ENCODE results near the gene ARMC7.
"Not testable (repeated sequence)": the region's sequence is repeated elsewhere in the genome, so short reads cannot be mapped to it uniquely, and the experiment has no call there.

ARMC7 gene

GRCh38 chr17:75102385-75102821, 7.4 kb upstream of the ARMC7 start:
- DNase-seq (ENCODE audit: low read depth, low spot score), result no peak

DNA sequence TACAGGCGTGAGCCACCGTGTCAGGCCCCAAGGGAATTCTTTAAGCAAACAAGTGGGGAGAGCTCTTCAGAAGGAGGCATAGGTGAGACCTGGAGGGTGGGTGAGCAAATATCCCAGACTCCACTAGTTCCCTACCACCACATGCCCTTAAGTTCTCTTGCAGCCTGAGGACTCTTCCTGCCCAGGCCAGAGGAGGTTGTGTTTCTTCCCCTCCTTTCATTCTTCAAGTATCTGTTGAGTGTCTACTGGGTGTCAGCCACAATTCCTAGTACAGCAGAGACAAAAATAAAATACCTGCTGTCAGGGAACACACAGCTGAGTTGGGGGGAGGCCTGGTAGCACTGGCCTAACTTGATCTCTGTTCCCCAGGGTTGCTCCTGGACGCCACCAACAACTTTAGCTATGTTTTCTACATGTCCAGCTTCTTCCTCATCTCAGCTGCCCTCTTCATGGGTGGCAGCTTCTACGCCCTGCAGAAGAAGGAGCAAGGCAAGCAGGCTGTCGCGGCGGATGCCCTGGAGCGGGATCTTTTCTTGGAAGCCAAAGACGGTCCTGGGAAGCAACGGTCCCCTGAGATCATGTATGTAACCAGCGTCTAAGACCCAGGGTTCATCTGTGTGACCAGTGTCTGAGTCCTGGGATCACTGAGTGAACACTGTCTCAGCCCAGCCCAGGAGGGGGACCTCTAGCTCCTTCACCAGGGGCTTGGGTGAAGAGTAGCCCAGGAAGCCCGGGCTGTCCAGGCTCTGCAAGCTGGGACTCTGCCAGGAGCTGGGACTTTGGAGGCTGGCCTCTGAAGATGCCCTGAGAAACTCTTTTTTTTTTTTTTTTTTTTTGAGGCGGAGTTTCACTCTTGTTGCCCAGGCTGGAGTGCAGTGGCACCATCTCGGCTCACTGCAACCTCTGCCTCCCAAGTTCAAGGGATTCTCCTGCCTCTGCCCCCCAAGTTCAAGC, 5.9 kb upstream of the ARMC7 start:
- no peak for DNase-seq (ENCODE audit: low read depth, low spot score)

DNA sequence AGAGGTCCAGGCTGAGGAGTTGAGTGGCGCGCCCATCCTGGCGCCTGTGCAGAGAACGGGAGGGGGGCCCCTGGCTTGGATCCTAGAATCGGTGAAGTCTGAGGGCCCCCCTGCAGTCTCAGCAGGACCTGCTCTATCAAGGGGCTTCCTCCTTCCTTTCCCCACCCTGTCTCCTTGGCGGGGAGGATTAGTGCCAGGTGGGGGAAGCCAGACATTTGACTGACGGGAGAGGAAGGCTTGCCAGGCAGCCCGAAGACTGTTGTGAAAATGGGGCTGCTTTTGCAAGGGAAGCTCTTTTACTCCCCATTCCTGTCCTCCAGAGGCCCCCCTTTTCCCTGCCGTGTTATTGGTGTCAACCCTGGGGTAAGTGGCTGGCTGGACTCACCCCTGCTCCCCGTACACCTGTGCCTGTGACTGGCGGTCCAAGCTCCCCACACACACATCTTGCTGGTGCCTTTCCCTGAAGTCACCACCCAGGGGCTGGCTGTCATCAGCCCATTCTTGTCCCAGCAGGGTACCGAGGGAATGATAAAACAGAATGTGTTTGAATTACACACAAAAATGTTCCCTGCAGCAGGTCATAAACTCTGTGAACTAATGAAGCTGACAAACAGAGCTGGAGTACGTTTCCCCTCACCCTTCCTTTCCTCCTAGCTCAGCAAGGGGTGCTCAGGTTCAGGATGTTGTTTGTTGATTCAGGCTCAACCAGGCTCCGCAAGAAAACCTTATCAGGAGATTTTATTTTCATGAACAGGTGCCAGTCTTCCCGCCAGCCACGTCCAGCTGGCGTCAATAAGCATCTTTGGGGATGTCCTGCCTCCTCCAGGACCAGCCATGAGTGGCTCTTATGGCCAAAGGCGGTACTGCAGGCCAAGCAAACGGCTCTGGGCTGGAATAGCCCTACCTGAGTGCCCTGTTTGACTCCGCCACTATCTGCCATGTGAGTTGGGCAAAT, 4.4 kb upstream of the ARMC7 start:
- DNase-seq (ENCODE audit: low read depth, low spot score), result no peak

DNA sequence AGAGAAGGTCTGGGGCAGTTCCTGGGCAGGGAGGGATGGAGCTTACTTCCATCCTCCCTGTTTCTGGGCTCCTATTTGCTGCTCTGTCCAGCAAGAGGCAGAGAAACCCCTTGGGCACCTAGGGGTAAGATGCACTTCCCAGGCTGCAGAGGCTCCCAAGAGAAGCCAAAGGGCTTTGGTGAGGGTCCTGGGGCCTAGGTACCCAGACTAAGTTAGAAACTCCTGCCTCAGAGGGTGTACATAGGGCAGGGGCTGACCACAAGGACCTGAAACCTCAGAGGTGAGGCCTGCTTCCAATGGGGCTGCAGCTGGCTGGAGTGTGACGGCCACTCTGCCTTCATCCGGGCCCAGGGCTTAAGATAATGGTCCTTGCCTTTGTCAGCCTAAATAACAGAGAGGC, 1.6 kb upstream of the ARMC7 start:
- no peak for DNase-seq (ENCODE audit: low read depth, low spot score)

DNA sequence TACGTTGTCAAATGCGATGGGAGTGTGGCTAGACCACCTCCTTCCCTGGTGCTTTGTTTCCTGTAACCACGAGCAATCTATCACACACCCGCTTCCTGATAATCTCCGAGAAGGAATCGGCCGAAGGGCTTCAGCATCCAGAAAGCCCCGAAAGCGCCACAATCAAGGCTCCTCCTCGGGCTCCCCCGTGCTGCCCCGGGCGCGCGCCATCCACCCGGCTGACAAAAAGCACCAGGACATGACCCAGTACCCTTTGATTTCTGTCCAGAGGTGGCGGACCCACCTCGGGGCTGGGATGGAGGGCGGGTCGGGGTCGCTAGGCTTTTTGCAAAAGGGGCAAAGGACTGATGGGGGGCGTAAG, 743 bp upstream of the ARMC7 start:
- no peak for DNase-seq (ENCODE audit: low read depth, low spot score)

- no peak for DNase-seq (ENCODE audit: low read depth, low spot score)
Measured at GRCh38 chr17:75110234-75110937, 617 bp downstream of the ARMC7 start.

GRCh38 chr17:75111777-75112335, 2.1 kb downstream of the ARMC7 start:
- DNase-seq (ENCODE audit: low read depth, low spot score), result no peak

DNA sequence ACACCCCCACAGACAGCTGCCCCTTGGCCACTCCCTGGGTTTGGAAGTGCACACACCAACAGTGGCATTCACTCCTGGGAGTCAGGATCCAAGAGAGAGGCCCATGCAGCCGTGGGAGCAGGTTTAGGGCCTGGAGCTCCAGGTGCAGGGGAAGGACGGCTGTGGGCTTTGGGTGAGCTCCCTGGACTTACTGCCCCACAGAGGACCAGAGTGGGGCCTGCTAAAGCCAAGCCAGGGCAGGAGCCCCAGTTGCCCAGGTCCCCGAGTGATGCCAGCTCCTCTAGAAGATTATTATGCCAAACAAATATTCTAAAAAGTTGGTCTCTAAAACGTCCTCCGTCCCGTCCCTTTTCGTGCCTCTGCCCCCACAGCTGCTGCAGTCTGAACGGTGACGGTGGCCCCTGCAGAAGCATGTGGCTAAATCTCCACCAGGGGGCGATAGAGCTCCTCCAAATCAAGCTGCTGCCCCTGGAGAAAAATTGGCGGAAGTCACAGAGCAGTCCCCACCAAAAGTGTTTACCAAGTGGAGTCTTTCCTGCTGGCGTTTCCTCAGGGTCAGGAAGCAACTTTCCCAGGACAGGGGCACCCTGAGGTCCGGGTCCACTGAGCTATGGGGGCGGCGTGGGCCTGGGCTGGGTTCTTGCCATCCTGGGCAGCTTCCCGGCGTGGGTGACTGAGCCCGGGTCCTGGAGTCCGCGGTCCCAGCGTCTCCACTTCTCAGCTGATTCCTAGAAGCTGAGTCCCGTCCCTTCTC, 4.2 kb downstream of the ARMC7 start:
- DNase-seq (ENCODE audit: low read depth, low spot score), result peak; percentile 84

- DNase-seq (ENCODE audit: low read depth, low spot score), result no peak
Measured at GRCh38 chr17:75114552-75115314, 5.0 kb downstream of the ARMC7 start.

DNA sequence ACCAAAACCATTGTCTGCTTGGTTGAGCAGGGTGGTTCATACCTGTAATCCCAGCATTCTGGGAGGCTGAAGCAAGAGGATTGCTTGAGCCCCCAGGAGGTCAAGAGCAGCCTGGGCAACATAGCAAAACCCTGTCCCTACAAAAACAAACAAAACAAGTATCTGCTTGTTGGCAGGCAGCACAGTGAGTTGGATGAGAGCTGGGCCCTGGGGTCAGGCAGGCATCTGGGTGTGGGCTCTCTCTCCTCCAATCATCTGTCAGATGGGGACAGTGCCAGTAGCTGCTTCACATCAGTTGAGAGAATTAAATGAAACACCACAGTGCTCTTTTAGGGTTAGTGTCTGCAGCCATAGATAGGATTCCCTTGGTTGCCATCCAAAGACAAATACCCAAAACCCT, 5.8 kb downstream of the ARMC7 start:
- DNase-seq (ENCODE audit: low read depth, low spot score), result no peak

- no peak for DNase-seq (ENCODE audit: low read depth, low spot score)
Measured at GRCh38 chr17:75116737-75117136, 7.0 kb downstream of the ARMC7 start.

- no peak for DNase-seq (ENCODE audit: low read depth, low spot score)
Measured at GRCh38 chr17:75118307-75118706, 8.5 kb downstream of the ARMC7 start.

- peak; percentile 33 for DNase-seq (ENCODE audit: low read depth, low spot score)
Measured at GRCh38 chr17:75124041-75124818, 14.5 kb downstream of the ARMC7 start.

GRCh38 chr17:75124819-75125162, 15.0 kb downstream of the ARMC7 start:
- DNase-seq (ENCODE audit: low read depth, low spot score), result no peak

GRCh38 chr17:75125984-75126383, 16.2 kb downstream of the ARMC7 start:
- no peak for DNase-seq (ENCODE audit: low read depth, low spot score)

- DNase-seq (ENCODE audit: low read depth, low spot score), result no peak
Measured at GRCh38 chr17:75126954-75127353, 17.2 kb downstream of the ARMC7 start.

DNA sequence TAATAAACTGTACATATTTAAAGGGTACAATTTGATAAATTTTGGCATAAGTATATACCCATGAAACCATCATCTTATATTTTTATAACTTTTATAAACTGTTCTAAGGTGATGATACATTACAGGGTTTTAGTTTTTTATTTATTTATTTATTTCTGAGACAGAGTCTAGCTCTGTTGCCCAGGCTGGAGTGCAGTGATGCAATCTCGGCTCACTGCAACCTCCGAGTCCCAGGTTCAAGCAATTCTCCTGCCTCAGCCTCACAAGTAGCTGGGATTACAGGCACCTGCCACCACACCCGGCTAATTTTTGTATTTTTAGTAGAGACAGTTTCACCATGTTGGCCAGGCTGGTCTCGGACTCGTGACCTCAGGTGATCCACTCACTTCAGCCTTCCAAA, 18.2 kb downstream of the ARMC7 start:
- DNase-seq (ENCODE audit: low read depth, low spot score), result not testable (repeated sequence)

- no peak for DNase-seq (ENCODE audit: low read depth, low spot score)
Measured at GRCh38 chr17:75128694-75129505, 19.1 kb downstream of the ARMC7 start.
